HG02981 (cell line): Measurements from ENCODE around the gene RFNG.

ENCODE experiments used
- ATAC-seq: cut with Tn5 transposase; IDR thresholded peaks from one replicate; pipeline ENCODE4 v1.9.1; 2021; ENCODE audit warnings: mild to moderate bottlenecking, moderate library complexity; ENCODE audit not compliant: unreplicated experiment

The RFNG gene

GRCh38 chr17:82059272-82060000, 7.8 kb upstream of the RFNG start:
- no peak for ATAC-seq

GRCh38 chr17:82058855-82059249, 7.2 kb upstream of the RFNG start:
- ATAC-seq, result no peak

- no peak for ATAC-seq
These were observed 6.7 kb upstream of the RFNG start for GRCh38 chr17:82058230-82058854.

GRCh38 chr17:82056729-82057621, 5.4 kb upstream of the RFNG start:
- no peak for ATAC-seq

GRCh38 chr17:82055965-82056728, 4.5 kb upstream of the RFNG start:
- no peak for ATAC-seq

- no peak for ATAC-seq
These were observed 3.7 kb upstream of the RFNG start for GRCh38 chr17:82055023-82055964.

- ATAC-seq, result no peak
These were observed 2.9 kb upstream of the RFNG start for GRCh38 chr17:82054351-82055022.

- no peak for ATAC-seq
These were observed 2.1 kb upstream of the RFNG start for GRCh38 chr17:82053556-82054263.

- no peak for ATAC-seq
These were observed 1.5 kb upstream of the RFNG start for GRCh38 chr17:82053130-82053529.

GRCh38 chr17:82052638-82053059, 1.0 kb upstream of the RFNG start:
- ATAC-seq, result no peak

GRCh38 chr17:82050761-82051641, 610 bp downstream of the RFNG start:
- no peak for ATAC-seq

- ATAC-seq, result no peak
These were observed 1.4 kb downstream of the RFNG start for GRCh38 chr17:82050152-82050760.

GRCh38 chr17:82049521-82049971, 2.1 kb downstream of the RFNG start:
- no peak for ATAC-seq

GRCh38 chr17:82049106-82049505, 2.5 kb downstream of the RFNG start:
- no peak for ATAC-seq

- ATAC-seq, result no peak
These were observed 3.0 kb downstream of the RFNG start for GRCh38 chr17:82048571-82048971.

GRCh38 chr17:82047914-82048570, 3.6 kb downstream of the RFNG start:
- no peak for ATAC-seq

- ATAC-seq, result no peak
These were observed 4.2 kb downstream of the RFNG start for GRCh38 chr17:82047379-82047778.
